Measurements from ENCODE around the gene NCAPG.
"Not testable (repeated sequence)": the region's sequence is repeated elsewhere in the genome, so short reads cannot be mapped to it uniquely, and the experiment has no call there.

The NCAPG gene

GRCh38 chr4:17788956-17789355 lies 21.8 kb upstream of the NCAPG start:
- no peak for DNase-seq (ENCODE audit: low spot score)

GRCh38 chr4:17794730-17795129 lies 16.0 kb upstream of the NCAPG start:
- no peak for DNase-seq (ENCODE audit: low spot score)

DNA sequence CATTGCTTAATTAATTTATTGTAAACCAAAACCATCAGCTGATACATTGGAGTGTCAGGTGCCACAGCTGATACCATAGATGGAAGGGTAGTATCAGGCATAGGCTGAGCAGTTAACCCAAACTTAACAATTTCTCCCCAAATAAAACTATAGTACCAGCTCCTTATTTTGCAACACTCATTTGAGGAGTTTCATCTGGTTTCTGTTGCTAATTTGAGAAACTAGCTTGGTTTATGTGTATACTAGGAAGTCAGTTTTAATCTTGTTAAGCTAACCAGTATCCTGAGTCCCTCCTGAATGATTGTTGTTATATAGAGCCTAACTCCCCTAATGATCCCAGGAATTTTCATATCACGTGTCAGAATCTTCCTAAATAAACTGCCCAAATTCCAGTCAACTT lies 13.0 kb upstream of the NCAPG start:
- DNase-seq (ENCODE audit: low spot score), result no peak

- DNase-seq (ENCODE audit: low spot score), result no peak
These were observed 5.1 kb upstream of the NCAPG start for GRCh38 chr4:17805580-17806155.

DNA sequence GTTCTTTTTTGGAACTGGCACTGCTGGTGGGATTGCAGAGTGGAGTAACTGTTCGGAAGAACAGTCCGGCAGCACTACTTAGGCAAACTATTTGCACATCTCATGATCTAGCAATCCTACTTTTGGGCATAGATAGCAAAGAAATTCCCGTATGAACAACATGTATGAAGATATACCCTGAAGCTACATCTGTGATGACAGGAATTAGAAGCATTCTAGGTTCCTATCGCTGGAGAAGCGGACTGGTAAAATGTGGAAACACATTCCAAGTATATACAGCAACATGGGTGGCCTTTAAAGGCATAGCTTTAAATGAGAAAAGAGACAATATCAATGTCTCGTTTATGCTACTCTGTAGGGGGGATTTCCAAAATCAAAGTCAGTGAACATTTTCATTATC lies 3.3 kb upstream of the NCAPG start:
- DNase-seq (ENCODE audit: low spot score), result no peak

GRCh38 chr4:17809667-17810066 lies 1.1 kb upstream of the NCAPG start:
- peak; percentile 18 for DNase-seq (ENCODE audit: low spot score)

- peak; percentile 49 for DNase-seq (ENCODE audit: low spot score)
These were observed 362 bp downstream of the NCAPG start for GRCh38 chr4:17811078-17811603.

GRCh38 chr4:17812125-17812524 lies 1.3 kb downstream of the NCAPG start:
- DNase-seq (ENCODE audit: low spot score), result no peak

GRCh38 chr4:17812801-17813200 lies 2.0 kb downstream of the NCAPG start:
- DNase-seq (ENCODE audit: low spot score), result peak; percentile 39

DNA sequence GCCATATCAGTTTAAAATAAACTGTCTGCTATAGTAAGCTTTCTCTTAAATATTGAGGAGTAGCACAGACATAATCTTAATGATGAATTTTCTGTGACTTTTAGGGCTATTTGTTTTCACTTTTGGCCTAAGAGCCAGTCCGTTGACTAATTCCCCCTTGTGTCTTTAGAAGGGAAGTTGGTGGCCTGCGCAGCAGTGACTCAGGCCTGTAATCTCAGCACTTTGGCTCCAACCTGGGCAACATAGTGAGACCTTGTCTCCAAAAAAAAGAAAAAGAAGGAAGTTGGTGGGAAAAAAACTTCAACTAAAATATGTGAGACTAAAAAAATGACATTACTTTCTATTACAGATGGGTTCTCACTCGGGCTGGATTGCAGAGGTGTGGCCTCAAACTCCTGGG lies 3.4 kb downstream of the NCAPG start:
- no peak for DNase-seq (ENCODE audit: low spot score)

GRCh38 chr4:17816142-17816541 lies 5.4 kb downstream of the NCAPG start:
- no peak for DNase-seq (ENCODE audit: low spot score)

- peak; percentile 83 for DNase-seq (ENCODE audit: low spot score)
These were observed 6.2 kb downstream of the NCAPG start for GRCh38 chr4:17817027-17817426.

- no peak for DNase-seq (ENCODE audit: low spot score)
These were observed 13.3 kb downstream of the NCAPG start for GRCh38 chr4:17823871-17824669.

- DNase-seq (ENCODE audit: low spot score), result no peak
These were observed 35.5 kb downstream of the NCAPG start for GRCh38 chr4:17846266-17846665.

DNA sequence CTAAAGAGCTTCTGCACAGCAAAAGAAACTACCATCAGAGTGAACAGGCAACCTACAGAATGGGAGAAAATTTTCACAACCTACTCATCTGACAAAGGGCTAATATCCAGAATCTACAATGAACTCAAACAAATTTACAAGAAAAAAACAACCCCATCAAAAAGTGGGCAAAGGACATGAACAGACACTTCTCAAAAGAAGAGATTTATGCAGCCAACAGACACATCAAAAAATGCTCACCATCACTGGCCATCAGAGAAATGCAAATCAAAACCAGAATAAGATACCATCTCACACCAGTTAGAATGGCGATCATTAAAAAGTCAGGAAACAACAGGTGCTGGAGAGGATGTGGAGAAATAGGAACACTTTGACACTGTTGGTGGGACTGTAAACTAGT lies 39.5 kb downstream of the NCAPG start:
- DNase-seq (ENCODE audit: low spot score), result not testable (repeated sequence)

DNA sequence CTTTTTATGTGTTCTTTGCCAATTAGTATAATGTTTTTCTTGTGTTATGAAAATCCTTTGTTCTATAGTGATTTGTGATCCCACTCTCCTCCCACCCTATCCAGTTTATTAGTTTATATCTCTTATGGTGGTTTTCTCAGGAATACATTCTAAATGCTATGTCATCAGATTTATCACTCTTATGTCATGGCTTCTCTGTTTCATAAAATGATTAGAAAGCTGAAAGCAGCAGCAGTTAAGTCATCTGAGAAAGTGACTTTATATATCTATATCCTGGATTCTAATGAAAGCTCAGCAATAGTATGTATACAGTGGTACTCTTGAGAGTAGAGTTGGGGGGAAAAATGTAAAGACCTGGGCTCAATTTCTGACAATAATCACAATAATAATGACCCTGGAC lies 41.2 kb downstream of the NCAPG start:
- DNase-seq (ENCODE audit: low spot score), result no peak

- DNase-seq (ENCODE audit: low spot score), result no peak
These were observed 43.3 kb downstream of the NCAPG start for GRCh38 chr4:17854036-17854435.

DNA sequence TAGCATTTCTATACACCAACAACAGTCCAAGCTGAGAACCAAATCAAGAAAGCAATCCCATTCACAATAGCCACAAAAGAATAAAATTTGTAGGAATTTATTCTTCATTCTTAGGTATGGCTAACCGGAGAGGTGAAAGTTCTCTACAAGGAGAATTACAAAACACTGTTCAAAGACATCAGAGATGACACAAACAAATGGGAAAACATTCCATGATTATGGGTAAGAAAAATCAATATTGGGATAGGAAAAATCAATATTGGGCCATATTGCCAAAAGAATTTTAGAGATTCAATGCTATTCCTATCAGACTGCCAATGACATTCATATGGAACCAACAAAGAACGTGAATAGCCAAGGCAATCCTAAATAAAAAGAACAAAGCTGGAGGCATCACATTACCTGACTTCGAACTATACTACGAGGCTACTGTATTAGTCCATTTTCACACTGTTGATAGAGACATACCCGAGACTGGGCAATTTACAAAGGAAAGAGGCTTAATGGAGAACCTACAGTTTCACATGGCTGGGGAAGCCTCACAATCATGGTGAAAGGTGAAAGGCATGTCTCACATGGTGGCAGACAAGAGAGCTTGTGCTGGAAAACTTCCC lies 49.1 kb downstream of the NCAPG start:
- no peak for DNase-seq (ENCODE audit: low spot score)

GRCh38 chr4:17861906-17862305 lies 51.1 kb downstream of the NCAPG start:
- not testable (repeated sequence) for DNase-seq (ENCODE audit: low spot score)

DNA sequence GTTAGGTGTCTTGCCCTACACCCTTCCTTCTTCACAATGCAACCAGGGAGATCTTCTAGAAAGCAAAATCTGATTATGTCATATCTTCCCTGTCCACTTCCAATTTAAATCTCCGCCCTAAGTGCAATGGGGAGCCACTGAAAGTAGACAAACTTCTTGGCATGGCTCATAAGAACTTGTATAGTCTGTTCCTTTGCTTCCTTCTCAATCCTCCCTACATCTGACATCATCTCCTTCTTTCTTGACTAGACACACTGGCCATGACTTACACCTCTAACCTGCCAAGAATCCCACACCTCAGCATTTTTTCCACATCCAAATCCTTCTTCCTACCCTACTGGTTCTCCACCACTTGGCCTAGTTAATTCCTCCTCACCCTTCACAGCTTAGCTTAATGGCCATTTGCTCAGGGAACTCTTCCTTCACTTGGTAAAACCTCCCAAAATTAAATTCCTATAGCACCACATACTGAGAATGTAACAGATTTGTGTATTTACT lies 55.1 kb downstream of the NCAPG start:
- no peak for DNase-seq (ENCODE audit: low spot score)

- no peak for DNase-seq (ENCODE audit: low spot score)
These were observed 56.0 kb downstream of the NCAPG start for GRCh38 chr4:17866810-17867209.

GRCh38 chr4:17867276-17867675 lies 56.5 kb downstream of the NCAPG start:
- DNase-seq (ENCODE audit: low spot score), result no peak

DNA sequence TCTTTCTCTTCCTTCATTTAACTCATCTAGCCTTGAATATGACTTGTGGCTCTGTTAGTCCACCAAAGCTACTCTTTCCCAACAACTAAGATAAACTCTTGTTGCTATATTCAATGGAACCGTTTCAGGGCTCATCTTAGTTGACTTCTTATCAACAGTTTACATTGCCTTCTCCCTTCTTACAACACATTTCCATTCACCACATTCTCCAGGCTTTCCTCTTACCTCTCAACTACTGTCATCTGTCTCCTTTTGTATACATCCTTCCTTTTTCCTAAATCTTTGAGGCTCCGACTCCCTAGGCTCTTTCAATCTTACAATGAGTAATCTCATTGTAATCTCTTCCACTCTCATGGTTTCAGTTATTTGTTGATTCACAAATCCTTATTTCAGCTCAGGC lies 58.5 kb downstream of the NCAPG start:
- DNase-seq (ENCODE audit: low spot score), result no peak
